Hepatocyte (in vitro differentiated cells): ENCODE results near the gene GNL2. TPM values are rescaled to one million over a fixed set of nuclear protein-coding genes. Genes with fewer than 3 reads are reported as not detected.

ENCODE experiments used
- DNase-seq: peaks from one replicate; pipeline ENCODE4 v3.0.0-alpha.2; 2016; ENCODE audit warnings: low spot score
- H2AFZ ChIP-seq: fragments of 200-600 bp; sonication (generic); 2 replicates; pipeline ENCODE4 v1.6.0; 2016; ENCODE audit warnings: antibody characterized with exemption, mild to moderate bottlenecking
- H3K27ac ChIP-seq: fragments of 200-600 bp; sonication (generic); 2 replicates; pipeline ENCODE4 v1.5.1; 2016; ENCODE audit warnings: mild to moderate bottlenecking
- H3K27me3 ChIP-seq: fragments of 200-600 bp; sonication (generic); 2 replicates; pipeline ENCODE4 v1.6.1; 2016
- H3K36me3 ChIP-seq: fragments of 200-600 bp; sonication (generic); replicated peaks from 2 replicates; pipeline ENCODE4 v1.5.1; 2016; ENCODE audit warnings: low read depth; ENCODE audit not compliant: insufficient read depth
- H3K4me1 ChIP-seq: fragments of 200-600 bp; sonication (generic); 2 replicates; pipeline ENCODE4 v1.5.1; 2016; ENCODE audit warnings: mild to moderate bottlenecking, moderate library complexity; ENCODE audit not compliant: insufficient read depth
- H3K4me2 ChIP-seq: fragments of 200-600 bp; sonication (generic); 2 replicates; pipeline ENCODE4 v1.6.0; 2016
- H3K4me3 ChIP-seq: fragments of 200-600 bp; sonication (generic); 2 replicates; pipeline ENCODE4 v1.5.1; 2016; ENCODE audit warnings: mild to moderate bottlenecking
- H3K79me2 ChIP-seq: fragments of 200-600 bp; sonication (generic); 2 replicates; pipeline ENCODE4 v1.6.0; 2017; ENCODE audit warnings: mild to moderate bottlenecking
- H3K9me2 ChIP-seq: fragments of 200-600 bp; sonication (generic); replicated peaks from 2 replicates; pipeline ENCODE4 v1.6.0; 2017; ENCODE audit warnings: mild to moderate bottlenecking; ENCODE audit not compliant: insufficient read depth
- H3K9me3 ChIP-seq: fragments of 200-600 bp; sonication (generic); 2 replicates; pipeline ENCODE4 v1.5.1; 2016; ENCODE audit warnings: low read depth, mild to moderate bottlenecking
- H4K20me1 ChIP-seq: fragments of 200-600 bp; sonication (generic); 2 replicates; pipeline ENCODE4 v1.6.0; 2016; ENCODE audit warnings: mild to moderate bottlenecking; ENCODE audit not compliant: insufficient read depth, poor library complexity, severe bottlenecking
- CTCF ChIP-seq: fragments of 200-600 bp; sonication (generic); IDR thresholded peaks from 2 replicates; pipeline ENCODE4 v1.5.1; 2016; ENCODE audit warnings: antibody characterized with exemption, mild to moderate bottlenecking; ENCODE audit not compliant: poor library complexity
- EZH2 ChIP-seq: fragments of 200-600 bp; sonication (generic); IDR thresholded peaks from 2 replicates; pipeline ENCODE4 v1.6.1; 2016; ENCODE audit warnings: antibody characterized with exemption, mild to moderate bottlenecking, borderline replicate concordance
- EZH2phosphoT487 ChIP-seq: fragments of 200-600 bp; sonication (generic); IDR thresholded peaks from one replicate; pipeline ENCODE4 v1.6.1; 2018; ENCODE audit warnings: antibody characterized with exemption, mild to moderate bottlenecking, low read depth, moderate library complexity; ENCODE audit not compliant: unreplicated experiment, severe bottlenecking
- WGBS: methylation state at CpG from one replicate; pipeline ENCODE4 v1.1.6; 2016; ENCODE audit warnings: low lambda C conversion rate; ENCODE audit errors: missing lambda C conversion rate; 5-methylcytosine and 5-hydroxymethylcytosine counted together
- polyA plus RNA-seq: library from polyadenylated mRNA; unstranded; fragments of >200 nt; fragmentation: Nextera tagmentation; extraction: Ambion mirVana; gene quantifications from 2 replicates; pipeline ENCODE4 v1.2.1, GENCODE V29; 2016
- total RNA-seq: library from RNA; depleted of rRNA; stranded (reverse); fragments of >200 nt; gene quantifications from 2 replicates; pipeline ENCODE4 v1.2.3, GENCODE V29; 2014

Gene GNL2
- total RNA-seq = 36.0 and 47.2 TPM in 2 replicates
- polyA plus RNA-seq = 51.7 and 56.1 TPM in 2 replicates

DNA sequence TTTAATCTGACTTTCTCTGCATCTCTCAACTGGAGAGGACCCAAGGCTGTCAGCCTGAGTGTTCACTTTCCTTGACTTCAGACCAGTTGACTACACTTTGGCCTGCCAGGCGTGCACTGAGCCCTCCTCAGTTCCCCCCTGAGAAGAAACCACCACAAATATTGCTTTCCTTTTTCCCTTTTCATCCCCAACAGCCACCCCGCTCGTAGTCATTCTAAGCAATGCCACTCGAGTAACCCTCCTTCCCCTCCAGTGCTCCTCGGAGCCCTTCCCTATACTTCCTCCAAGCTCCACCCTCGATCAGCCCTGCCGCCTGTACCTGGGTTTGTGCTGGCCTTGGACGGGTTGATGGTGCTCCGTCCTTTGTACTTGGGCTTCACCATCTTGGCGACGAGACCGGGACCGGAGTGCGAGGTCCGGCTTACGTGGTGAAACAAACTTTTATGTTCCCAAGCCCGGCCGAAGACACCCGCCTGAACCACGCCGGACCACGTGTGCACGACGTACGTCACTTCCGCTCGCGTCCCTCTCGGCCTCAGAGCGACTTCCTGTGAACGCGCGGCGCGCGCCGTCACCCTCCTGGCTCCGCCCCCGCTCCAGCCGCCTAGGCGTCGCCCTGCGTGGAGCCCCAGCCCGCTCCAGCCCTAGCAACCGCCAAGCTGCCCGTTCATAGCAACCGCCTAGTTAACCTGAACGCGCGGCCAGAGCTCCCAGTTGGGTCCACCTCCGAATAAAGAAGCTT is at the start of gene GNL2:
GNL2 (minus strand) TSS at position 498 of the 742 bp plus-strand sequence; CDS start at position 383, 115 bp downstream.
- DNase-seq = peak; percentile 99
- H3K79me2 ChIP-seq = peaks cover 37% of the 10 kb centered on the region
- no peak for TF ChIP-seq EZH2phosphoT487
- no peak for TF ChIP-seq EZH2
- no peak for TF ChIP-seq CTCF
- under 1% methylated on average over 51 of the region's 51 CpGs for WGBS
- H3K9me3 ChIP-seq = no peaks in the 10 kb centered on the region
- H3K36me3 ChIP-seq = no peaks in the 10 kb centered on the region
- H4K20me1 ChIP-seq = peaks cover 14% of the 10 kb centered on the region
- H3K9me2 ChIP-seq = no peaks in the 10 kb centered on the region
- H3K27ac ChIP-seq = peak within 1 kb of the TSS; percentile 89
- peak within 1 kb of the TSS; percentile 91 for H3K4me2 ChIP-seq
- H2AFZ ChIP-seq = peak within 1 kb of the TSS; percentile 96
- H3K27me3 ChIP-seq = no peaks in the 10 kb centered on the region
- peak within 1 kb of the TSS; percentile 73 for H3K4me3 ChIP-seq
- H3K4me1 ChIP-seq = peaks cover 11% of the 10 kb centered on the region

DNA sequence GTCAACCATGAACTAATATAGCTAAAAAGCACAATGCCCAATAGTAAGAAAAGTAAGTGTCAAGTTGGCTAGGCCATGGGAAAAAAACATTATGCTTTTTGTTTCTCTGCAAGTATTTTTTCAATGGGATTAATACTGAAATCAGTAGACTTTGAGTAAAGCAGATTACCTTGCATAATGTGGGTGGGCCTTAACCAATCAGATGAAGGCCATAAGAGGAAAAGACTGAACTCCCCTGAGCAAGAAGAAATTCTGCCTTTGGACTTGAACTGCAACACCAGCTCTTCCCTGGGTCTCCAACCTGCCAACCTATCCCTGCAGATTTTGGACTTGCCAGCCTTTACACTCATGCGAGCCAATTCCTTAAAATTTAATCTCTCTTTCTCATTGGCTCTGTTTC is 45.3 kb upstream of the GNL2 start:
- Histone ChIP-seq H2AFZ (no peak overlapping the region), H3K27ac (no peak overlapping the region), H3K79me2 (no peaks in the 10 kb centered on the region), H3K27me3 (peaks cover 73% of the 10 kb centered on the region), H3K4me3 (no peak overlapping the region), H3K36me3 (no peaks in the 10 kb centered on the region), H4K20me1 (no peaks in the 10 kb centered on the region), H3K9me2 (no peaks in the 10 kb centered on the region), H3K9me3 (no peaks in the 10 kb centered on the region), H3K4me2 (no peak overlapping the region), H3K4me1 (no peaks in the 10 kb centered on the region)
- DNase-seq = no peak
- 96% methylated on average over 1 of the region's 1 CpG for WGBS
- TF ChIP-seq EZH2 = no peak
- no peak for TF ChIP-seq CTCF
- TF ChIP-seq EZH2phosphoT487 = no peak

DNA sequence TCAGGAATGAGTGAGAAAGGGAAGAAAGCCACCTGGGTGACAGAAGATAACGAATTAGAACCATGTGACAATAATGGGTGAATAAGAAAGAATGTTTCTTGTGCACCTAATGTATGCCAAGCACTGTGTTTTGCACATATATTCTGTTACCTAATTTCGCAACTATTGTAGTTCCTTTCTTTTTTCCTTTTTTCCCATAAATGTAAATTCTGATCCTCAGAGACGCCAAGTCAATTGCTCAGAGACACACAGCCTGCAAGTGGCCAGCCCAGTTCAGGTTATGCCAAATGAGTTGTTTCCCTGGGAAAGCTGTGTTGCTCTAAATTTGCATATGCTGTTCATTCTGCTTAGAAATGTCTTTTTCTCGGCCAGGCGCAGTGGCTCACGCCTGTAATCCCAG is 40.7 kb upstream of the GNL2 start:
- H3K27me3 ChIP-seq = peaks cover 95% of the 10 kb centered on the region
- 78% methylated on average over 6 of the region's 6 CpGs for WGBS
- peak; percentile 28 for TF ChIP-seq EZH2
- TF ChIP-seq EZH2phosphoT487 = no peak

DNA sequence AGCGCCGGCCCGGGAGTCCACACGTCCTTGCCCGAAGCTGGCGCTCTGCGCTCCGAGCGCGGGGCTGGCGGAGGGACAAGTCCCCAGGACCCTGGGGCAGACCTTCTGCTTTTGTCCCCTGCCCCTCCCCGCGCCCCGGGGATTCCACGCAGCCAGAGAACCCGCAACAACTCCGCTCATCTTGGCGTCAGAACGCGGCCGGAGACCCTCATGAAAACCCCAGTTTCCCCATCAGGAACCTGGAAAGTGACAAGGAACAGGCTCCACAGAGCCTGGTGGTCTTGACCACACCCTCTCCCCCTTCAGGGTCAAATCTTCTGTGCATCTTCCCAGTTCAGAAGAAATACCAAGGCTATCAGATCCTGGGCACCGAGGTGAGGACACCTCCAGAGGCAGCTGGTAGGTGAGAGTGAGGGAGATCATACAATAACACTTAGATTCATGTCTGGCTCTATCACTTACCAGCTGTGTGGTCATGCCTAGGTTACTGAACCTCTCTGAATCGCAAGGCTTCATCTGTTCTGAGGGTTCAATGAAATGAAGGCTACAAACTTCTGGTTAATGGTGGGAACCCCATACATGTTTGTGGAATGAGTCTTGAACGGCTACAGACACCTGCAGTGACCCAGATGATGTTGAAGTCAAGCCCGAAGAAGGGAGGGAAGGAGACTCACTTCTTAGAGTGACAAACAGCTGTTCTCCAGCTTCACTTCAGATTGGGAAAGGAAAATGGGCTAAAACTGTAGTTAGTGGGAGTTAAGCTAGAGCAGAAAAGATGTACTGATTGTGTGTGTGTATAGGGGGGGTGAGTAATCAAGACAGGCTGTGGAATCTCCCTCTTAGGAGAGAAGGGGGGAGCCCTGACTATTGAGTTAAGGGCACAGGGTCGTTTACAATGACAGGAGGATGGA is 39.5 kb upstream of the GNL2 start:
- H3K79me2 ChIP-seq = no peaks in the 10 kb centered on the region
- no peaks in the 10 kb centered on the region for H3K36me3 ChIP-seq
- H3K9me3 ChIP-seq = no peaks in the 10 kb centered on the region
- H3K4me1 ChIP-seq = no peaks in the 10 kb centered on the region
- no peaks in the 10 kb centered on the region for H3K9me2 ChIP-seq
- H3K27ac ChIP-seq = no peak overlapping the region
- no peaks in the 10 kb centered on the region for H4K20me1 ChIP-seq
- H2AFZ ChIP-seq = no peak overlapping the region
- 13% methylated on average over 26 of the region's 26 CpGs for WGBS
- no peak for DNase-seq
- TF ChIP-seq CTCF (no peak), EZH2 (no peak), EZH2phosphoT487 (no peak)
- H3K27me3 ChIP-seq = peaks cover 97% of the 10 kb centered on the region
- no peak overlapping the region for H3K4me3 ChIP-seq
- peak overlapping the region; percentile 75 for H3K4me2 ChIP-seq

More for the DNA sequence above, 40.7 kb upstream of the GNL2 start:
- no peaks in the 10 kb centered on the region for H3K79me2 ChIP-seq
- DNase-seq = no peak
- H3K9me3 ChIP-seq = no peaks in the 10 kb centered on the region
- no peak overlapping the region for H3K4me2 ChIP-seq
- H3K4me1 ChIP-seq = no peaks in the 10 kb centered on the region
- H4K20me1 ChIP-seq = no peaks in the 10 kb centered on the region
- H3K36me3 ChIP-seq = no peaks in the 10 kb centered on the region
- H3K4me3 ChIP-seq = no peak overlapping the region
- H2AFZ ChIP-seq = no peak overlapping the region
- no peak overlapping the region for H3K27ac ChIP-seq
- H3K9me2 ChIP-seq = no peaks in the 10 kb centered on the region
